Prostate gland (tissue), 2 donors: Measurements from ENCODE around the gene NHS. TPM values are rescaled to one million over a fixed set of nuclear protein-coding genes. Genes with fewer than 3 reads are reported as not detected.

Source experiments
- DNase-seq: peaks from one replicate; pipeline ENCODE4 v3.0.0-alpha.2; 2019; ENCODE audit warnings: low spot score
- H3K27ac ChIP-seq, 2 donors: fragments of 200-600 bp; sonication (generic); 2 replicates each; pipeline ENCODE4 v1.5.1; 2017 to 2019
- H3K27me3 ChIP-seq: fragments of 200-600 bp; sonication (generic); replicated peaks from 2 replicates; pipeline ENCODE4 v1.5.1; 2019; ENCODE audit not compliant: insufficient read depth
- H3K36me3 ChIP-seq, 2 donors: fragments of 200-600 bp; sonication (generic); 1 replicate in 1 of 2; 2 replicates in 1 of 2; pipeline versions ENCODE4 v1.5.1 to v1.8.1; 2017 to 2019
- H3K4me1 ChIP-seq: fragments of 200-600 bp; sonication (generic); replicated peaks from 2 replicates; pipeline ENCODE4 v1.5.1; 2019
- H3K4me3 ChIP-seq, 2 donors: fragments of 200-600 bp; sonication (generic); 2 replicates each; pipeline ENCODE4 v1.5.1; 2017 to 2019
- H3K9me3 ChIP-seq: fragments of 200-600 bp; sonication (generic); 2 replicates; pipeline ENCODE4 v1.5.1; 2017
- POLR2A ChIP-seq: fragments of 450-650 bp; IDR thresholded peaks from one replicate; pipeline ENCODE4 v1.6.1; 2016; ENCODE audit warnings: antibody characterized with exemption, mild to moderate bottlenecking
- POLR2AphosphoS5 ChIP-seq: sonication (generic); formaldehyde crosslinking; IDR thresholded peaks from one replicate; pipeline ENCODE4 v1.6.1; 2017; ENCODE audit warnings: antibody characterized with exemption
- WGBS: methylation state at CpG from one replicate; pipeline ENCODE4 v1.1.5; 2018; 5-methylcytosine and 5-hydroxymethylcytosine counted together
- intact Hi-C: fragments of 100-400 bp; cut with DNase I; formaldehyde crosslinking; loops from one replicate; pipeline ENCODE4 v1.14.2; 2022
- total RNA-seq, 2 donors: library from RNA; depleted of rRNA; stranded (reverse); fragments of >200 nt; gene quantifications; one replicate each; pipeline ENCODE4 v1.1.0, GENCODE V29; 2016
- TF ChIP-seq, protein P1 (sequence below), 4 experiments: fragments of 200-600 bp in 2 of 4; fragments of 450-650 bp in 2 of 4; sonication (generic) in 2 of 4; IDR thresholded peaks; 1 replicate in 3 of 4; 2 replicates in 1 of 4; pipeline ENCODE4 v1.5.1; 2016 to 2019; ENCODE audit warnings: antibody characterized with exemption in 4 of 4, mild to moderate bottlenecking in 2 of 4, moderate library complexity in 2 of 4

The NHS gene
- total RNA-seq, 2 donors from 2014 or later: 4.8 to 17.7 TPM

DNA sequence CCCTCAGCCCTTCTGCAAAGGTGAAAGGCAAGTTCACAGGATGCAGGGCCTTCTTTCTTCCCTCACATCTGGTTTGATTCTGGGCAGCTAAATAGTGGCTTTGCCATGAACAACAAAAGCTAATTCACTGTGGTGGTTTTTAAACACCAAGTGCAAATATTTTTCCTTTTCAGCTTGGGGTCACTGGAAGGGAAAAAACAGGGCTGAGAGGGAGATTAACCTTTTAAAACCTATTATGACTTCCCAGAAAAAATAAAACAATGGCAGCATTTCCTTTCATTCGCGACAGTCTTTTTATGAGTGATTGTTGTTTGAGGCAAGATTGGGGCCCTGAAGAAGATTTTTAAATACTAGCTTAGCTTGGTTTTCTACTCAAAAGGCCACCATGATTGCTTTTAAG lies 258.5 kb downstream of the NHS start:
- no peak overlapping the region for H3K27ac ChIP-seq
- no peaks in the 10 kb centered on the region for H3K9me3 ChIP-seq
- no peaks in the 10 kb centered on the region for H3K36me3 ChIP-seq
- intact Hi-C loops: no loop called here
- 41% methylated on average over 2 of the region's 2 CpGs for WGBS
- TF ChIP-seq POLR2A (no peak), POLR2AphosphoS5 (no peak)
- no peaks in the 10 kb centered on the region for H3K27me3 ChIP-seq
- no peak for DNase-seq
- H3K4me3 ChIP-seq: no peak overlapping the region
- no peaks in the 10 kb centered on the region for H3K4me1 ChIP-seq

DNA sequence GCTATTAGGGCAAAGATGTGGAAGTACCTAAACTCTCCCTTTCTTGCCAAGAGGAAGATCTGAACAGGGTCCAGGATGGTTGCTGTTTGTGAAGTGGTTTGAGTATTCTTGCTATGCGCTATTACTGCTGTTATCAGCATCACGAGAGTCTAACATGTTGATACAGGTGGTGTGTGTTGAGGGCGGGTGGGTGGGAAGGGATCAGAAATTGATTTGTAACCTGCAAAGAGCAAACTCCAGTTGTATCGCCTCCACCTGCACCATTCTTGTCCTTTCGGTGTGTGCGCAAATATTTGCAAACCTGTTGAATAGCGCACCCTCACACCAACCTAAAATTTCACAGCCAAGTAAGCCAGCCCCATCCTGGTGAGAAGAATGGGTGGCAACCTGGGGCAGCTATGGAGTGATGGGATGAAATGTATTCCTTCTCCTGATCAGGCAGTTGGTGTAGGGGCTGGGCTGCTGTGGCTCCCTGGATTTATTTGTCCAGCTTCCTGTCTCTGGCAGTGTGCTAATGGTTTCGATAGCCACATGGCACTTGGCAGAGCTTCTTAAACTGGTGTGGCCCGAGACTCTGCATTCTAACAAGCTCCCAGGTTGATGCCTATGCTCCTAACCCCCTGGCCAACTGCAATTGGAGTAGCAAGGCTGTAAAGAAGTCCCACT lies 259.7 kb downstream of the NHS start:
- TF ChIP-seq POLR2AphosphoS5 (no peak), POLR2A (no peak)
- TF ChIP-seq, protein P1, sequence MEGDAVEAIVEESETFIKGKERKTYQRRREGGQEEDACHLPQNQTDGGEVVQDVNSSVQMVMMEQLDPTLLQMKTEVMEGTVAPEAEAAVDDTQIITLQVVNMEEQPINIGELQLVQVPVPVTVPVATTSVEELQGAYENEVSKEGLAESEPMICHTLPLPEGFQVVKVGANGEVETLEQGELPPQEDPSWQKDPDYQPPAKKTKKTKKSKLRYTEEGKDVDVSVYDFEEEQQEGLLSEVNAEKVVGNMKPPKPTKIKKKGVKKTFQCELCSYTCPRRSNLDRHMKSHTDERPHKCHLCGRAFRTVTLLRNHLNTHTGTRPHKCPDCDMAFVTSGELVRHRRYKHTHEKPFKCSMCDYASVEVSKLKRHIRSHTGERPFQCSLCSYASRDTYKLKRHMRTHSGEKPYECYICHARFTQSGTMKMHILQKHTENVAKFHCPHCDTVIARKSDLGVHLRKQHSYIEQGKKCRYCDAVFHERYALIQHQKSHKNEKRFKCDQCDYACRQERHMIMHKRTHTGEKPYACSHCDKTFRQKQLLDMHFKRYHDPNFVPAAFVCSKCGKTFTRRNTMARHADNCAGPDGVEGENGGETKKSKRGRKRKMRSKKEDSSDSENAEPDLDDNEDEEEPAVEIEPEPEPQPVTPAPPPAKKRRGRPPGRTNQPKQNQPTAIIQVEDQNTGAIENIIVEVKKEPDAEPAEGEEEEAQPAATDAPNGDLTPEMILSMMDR (IDR thresholded peaks at IDR 0.05): no peak
- WGBS: 59% methylated on average over 6 of the region's 9 CpGs
- Histone ChIP-seq H3K4me1 (no peaks in the 10 kb centered on the region), H3K4me3 (no peak overlapping the region), H3K9me3 (no peaks in the 10 kb centered on the region), H3K27ac (no peak overlapping the region), H3K27me3 (no peaks in the 10 kb centered on the region), H3K36me3 (no peaks in the 10 kb centered on the region)
- intact Hi-C loops: no loop called here
- DNase-seq: no peak

DNA sequence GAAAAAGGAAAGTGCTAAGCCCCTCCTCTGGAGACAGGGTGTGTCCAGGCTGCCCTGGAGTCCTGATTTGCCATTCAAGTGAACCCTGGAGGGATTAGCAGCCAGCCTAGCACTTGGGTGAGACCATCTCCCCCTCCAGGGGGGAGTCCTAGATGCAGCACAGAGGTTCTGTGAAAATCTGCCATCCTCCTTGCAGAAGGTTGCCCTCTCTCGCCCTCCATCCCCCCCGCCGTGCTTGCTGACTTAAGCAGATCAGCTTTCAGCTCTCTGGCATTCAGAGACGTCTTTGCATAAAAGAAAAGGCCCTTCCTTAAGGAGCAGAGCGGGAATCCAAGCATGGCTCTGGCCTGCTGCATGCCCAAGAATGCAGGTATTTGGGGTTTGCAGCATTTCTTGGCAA lies 260.2 kb downstream of the NHS start:
- Histone ChIP-seq H3K27ac (no peak overlapping the region), H3K36me3 (no peaks in the 10 kb centered on the region), H3K9me3 (no peaks in the 10 kb centered on the region), H3K27me3 (no peaks in the 10 kb centered on the region), H3K4me3 (no peak overlapping the region), H3K4me1 (no peaks in the 10 kb centered on the region)
- TF ChIP-seq, protein P1 (IDR thresholded peaks at IDR 0.05): no peak
- TF ChIP-seq POLR2A: no peak
- TF ChIP-seq POLR2AphosphoS5: no peak
- peak; percentile 5 for DNase-seq
- WGBS: 23% methylated on average over 5 of the region's 5 CpGs
- intact Hi-C loops: no loop called here

DNA sequence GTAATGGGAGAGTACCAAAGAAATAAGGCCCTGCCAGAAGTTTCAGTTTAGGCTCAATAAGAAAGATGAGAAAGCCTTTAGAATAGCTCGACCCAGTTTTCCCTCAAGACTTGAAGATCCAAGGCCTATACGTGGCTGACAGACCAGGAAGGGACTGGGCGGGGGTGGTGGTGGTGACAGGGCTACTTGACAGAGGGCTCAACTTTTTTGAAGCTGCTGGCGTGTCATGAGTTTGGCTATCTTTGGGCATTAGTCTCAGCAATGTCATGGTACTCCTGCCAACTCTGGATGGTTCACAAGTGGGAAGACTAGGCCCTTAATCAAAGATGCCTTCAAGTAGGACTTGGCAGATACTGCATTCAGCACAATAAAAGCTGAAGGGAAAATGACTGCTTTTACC lies 262.2 kb downstream of the NHS start:
- TF ChIP-seq, protein P1 (IDR thresholded peaks at IDR 0.05): no peak
- TF ChIP-seq POLR2AphosphoS5: no peak
- TF ChIP-seq POLR2A: no peak
- no peak for DNase-seq
- WGBS: 44% methylated on average over 4 of the region's 4 CpGs
- Histone ChIP-seq H3K9me3 (no peaks in the 10 kb centered on the region), H3K4me3 (no peak overlapping the region), H3K4me1 (no peaks in the 10 kb centered on the region), H3K36me3 (no peaks in the 10 kb centered on the region), H3K27me3 (no peaks in the 10 kb centered on the region), H3K27ac (no peak overlapping the region)
- intact Hi-C loops: no loop called here

DNA sequence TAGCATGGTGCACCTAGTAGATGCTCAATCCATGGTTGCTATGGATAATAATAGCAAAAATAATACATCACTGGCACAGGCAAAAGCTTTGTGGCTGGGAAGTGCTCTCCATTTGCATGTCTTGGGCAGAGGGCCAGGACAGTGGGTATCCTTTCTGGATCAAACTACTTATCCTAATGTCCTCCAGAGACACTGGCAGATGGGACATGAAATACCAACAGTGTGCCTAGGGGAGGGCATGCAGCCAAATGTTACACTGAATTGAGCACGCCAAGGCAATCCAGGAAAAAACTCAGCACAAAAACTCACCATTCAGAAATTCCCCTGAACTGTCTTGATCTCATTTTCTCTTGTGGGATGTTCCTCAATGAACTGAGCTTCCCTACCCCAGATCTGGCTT lies 263.7 kb downstream of the NHS start:
- no peak for TF ChIP-seq POLR2A
- TF ChIP-seq, protein P1 (IDR thresholded peaks at IDR 0.05): no peak
- TF ChIP-seq POLR2AphosphoS5: no peak
- Histone ChIP-seq H3K4me1 (no peaks in the 10 kb centered on the region), H3K36me3 (no peaks in the 10 kb centered on the region), H3K27ac (no peak overlapping the region), H3K9me3 (no peaks in the 10 kb centered on the region), H3K4me3 (no peak overlapping the region), H3K27me3 (no peaks in the 10 kb centered on the region)
- DNase-seq: no peak
- 46% methylated on average over 1 of the region's 1 CpG for WGBS
- intact Hi-C loops: no loop called here
